ENCODE measurements around the gene GPR45.

DNA sequence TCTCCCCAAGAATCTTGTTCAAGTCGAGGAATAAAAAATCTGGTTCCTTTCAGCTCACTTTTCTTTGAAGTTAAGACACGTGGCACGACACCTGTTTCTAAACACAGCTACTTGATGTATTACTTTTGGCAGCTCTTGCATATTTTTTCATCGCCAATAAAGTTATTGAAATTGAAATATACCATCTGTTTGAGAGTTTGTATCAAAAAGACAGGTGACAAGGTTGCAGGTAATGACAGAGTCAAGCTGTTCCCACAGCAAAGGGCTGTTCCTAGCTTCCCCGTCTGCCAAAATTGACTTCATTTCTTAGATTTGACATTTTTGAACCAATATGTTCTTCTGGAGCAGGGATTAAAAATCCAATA lies 5.5 kb upstream of the GPR45 start:
- TF ChIP-seq, protein P1, sequence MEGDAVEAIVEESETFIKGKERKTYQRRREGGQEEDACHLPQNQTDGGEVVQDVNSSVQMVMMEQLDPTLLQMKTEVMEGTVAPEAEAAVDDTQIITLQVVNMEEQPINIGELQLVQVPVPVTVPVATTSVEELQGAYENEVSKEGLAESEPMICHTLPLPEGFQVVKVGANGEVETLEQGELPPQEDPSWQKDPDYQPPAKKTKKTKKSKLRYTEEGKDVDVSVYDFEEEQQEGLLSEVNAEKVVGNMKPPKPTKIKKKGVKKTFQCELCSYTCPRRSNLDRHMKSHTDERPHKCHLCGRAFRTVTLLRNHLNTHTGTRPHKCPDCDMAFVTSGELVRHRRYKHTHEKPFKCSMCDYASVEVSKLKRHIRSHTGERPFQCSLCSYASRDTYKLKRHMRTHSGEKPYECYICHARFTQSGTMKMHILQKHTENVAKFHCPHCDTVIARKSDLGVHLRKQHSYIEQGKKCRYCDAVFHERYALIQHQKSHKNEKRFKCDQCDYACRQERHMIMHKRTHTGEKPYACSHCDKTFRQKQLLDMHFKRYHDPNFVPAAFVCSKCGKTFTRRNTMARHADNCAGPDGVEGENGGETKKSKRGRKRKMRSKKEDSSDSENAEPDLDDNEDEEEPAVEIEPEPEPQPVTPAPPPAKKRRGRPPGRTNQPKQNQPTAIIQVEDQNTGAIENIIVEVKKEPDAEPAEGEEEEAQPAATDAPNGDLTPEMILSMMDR (IDR thresholded peaks at IDR 0.05): no peak
- TF ChIP-seq MAZ (IDR thresholded peaks at IDR 0.05; ENCODE audit: borderline replicate concordance, low read depth, low read length) (no peak), BHLHE40 (IDR thresholded peaks at IDR 0.05; ENCODE audit: low read depth, low read length) (no peak)

Measured in A549 (cell line).